ENCODE measurements around the gene EHMT2. TPM values are rescaled to one million over a fixed set of nuclear protein-coding genes. Genes with fewer than 3 reads are reported as not detected.

The EHMT2 gene
- total and polyA plus RNA-seq, 2 of the 13 experiments (the other 11 are each of a cell fraction or from before 2014, with no cell fraction given) = 55.2 to 69.2 TPM

- TF ChIP-seq, protein P1, sequence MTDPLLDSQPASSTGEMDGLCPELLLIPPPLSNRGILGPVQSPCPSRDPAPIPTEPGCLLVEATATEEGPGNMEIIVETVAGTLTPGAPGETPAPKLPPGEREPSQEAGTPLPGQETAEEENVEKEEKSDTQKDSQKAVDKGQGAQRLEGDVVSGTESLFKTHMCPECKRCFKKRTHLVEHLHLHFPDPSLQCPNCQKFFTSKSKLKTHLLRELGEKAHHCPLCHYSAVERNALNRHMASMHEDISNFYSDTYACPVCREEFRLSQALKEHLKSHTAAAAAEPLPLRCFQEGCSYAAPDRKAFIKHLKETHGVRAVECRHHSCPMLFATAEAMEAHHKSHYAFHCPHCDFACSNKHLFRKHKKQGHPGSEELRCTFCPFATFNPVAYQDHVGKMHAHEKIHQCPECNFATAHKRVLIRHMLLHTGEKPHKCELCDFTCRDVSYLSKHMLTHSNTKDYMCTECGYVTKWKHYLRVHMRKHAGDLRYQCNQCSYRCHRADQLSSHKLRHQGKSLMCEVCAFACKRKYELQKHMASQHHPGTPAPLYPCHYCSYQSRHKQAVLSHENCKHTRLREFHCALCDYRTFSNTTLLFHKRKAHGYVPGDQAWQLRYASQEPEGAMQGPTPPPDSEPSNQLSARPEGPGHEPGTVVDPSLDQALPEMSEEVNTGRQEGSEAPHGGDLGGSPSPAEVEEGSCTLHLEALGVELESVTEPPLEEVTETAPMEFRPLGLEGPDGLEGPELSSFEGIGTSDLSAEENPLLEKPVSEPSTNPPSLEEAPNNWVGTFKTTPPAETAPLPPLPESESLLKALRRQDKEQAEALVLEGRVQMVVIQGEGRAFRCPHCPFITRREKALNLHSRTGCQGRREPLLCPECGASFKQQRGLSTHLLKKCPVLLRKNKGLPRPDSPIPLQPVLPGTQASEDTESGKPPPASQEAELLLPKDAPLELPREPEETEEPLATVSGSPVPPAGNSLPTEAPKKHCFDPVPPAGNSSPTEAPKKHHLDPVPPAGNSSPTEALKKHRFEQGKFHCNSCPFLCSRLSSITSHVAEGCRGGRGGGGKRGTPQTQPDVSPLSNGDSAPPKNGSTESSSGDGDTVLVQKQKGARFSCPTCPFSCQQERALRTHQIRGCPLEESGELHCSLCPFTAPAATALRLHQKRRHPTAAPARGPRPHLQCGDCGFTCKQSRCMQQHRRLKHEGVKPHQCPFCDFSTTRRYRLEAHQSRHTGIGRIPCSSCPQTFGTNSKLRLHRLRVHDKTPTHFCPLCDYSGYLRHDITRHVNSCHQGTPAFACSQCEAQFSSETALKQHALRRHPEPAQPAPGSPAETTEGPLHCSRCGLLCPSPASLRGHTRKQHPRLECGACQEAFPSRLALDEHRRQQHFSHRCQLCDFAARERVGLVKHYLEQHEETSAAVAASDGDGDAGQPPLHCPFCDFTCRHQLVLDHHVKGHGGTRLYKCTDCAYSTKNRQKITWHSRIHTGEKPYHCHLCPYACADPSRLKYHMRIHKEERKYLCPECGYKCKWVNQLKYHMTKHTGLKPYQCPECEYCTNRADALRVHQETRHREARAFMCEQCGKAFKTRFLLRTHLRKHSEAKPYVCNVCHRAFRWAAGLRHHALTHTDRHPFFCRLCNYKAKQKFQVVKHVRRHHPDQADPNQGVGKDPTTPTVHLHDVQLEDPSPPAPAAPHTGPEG (CRISPR knock-in tag; IDR thresholded peaks at IDR 0.05) = peak; percentile 98
- TF ChIP-seq MBNL3 (CRISPR knock-in tag; conservative IDR thresholded peaks at IDR 0.05) (no peak), FOXA1 (IDR thresholded peaks at IDR 0.05) (no peak), FOXA1 (CRISPR knock-in tag; IDR thresholded peaks at IDR 0.05) (no peak), JUN (CRISPR knock-in tag; IDR thresholded peaks at IDR 0.05) (peak; percentile 63; the same call in 1 of the 2 replicates), HNF1A (IDR thresholded peaks at IDR 0.05; ENCODE audit: low read depth) (peak; percentile 21; the same call in 1 of the 2 replicates), HNF1A (CRISPR knock-in tag; IDR thresholded peaks at IDR 0.05; ENCODE audit: borderline replicate concordance) (peak; percentile 65; the same call in 1 of the 2 replicates), ZNF329 (CRISPR knock-in tag; IDR thresholded peaks at IDR 0.05; ENCODE audit: low read depth) (peak; percentile 75; the same call in 1 of the 2 replicates), FOXK1 (CRISPR knock-in tag; IDR thresholded peaks at IDR 0.05; ENCODE audit: borderline replicate concordance, low read depth) (no peak; the same call in 1 of the 2 replicates), RBAK (CRISPR knock-in tag; IDR thresholded peaks at IDR 0.05) (no peak), ZNF841 (CRISPR knock-in tag; IDR thresholded peaks at IDR 0.05; ENCODE audit: borderline replicate concordance) (no peak), RBFOX2 (IDR thresholded peaks at IDR 0.05; ENCODE audit: low read depth, low read length) (peak; percentile 100), NCOA1 (CRISPR knock-in tag; IDR thresholded peaks at IDR 0.05) (no peak)
Measured at GRCh38 chr6:31834367-31835250, 62.9 kb downstream of the EHMT2 start (continued).

All from HepG2 (cell line).